SK-N-SH treated with all-trans-retinoic acid at 6 μM for 48 hours (cell line): Measurements from ENCODE around the gene KIAA1549.
"Not testable (repeated sequence)": the region's sequence is repeated elsewhere in the genome, so short reads cannot be mapped to it uniquely, and the experiment has no call there.

Source experiments
- ATAC-seq: fragments of 200-7000 bp; cut with Tn5 transposase; 3 replicates; pipeline ENCODE4 v1.9.1; 2020; ENCODE audit warnings: mild to moderate bottlenecking, moderate library complexity
- ARNTL ChIP-seq: fragments of 450-650 bp; formaldehyde crosslinking; IDR thresholded peaks from 2 replicates; pipeline ENCODE4 v1.5.0; 2020; ENCODE audit warnings: low read depth, mild to moderate bottlenecking, moderate library complexity, borderline replicate concordance
- BACH2 ChIP-seq: fragments of 250-450 bp; sonication (Bioruptor Pico); IDR thresholded peaks from 2 replicates; pipeline ENCODE4 v1.9.0; 2021; ENCODE audit warnings: mild to moderate bottlenecking, borderline replicate concordance
- CSDC2 ChIP-seq: fragments of 250-450 bp; sonication (Bioruptor Pico); IDR thresholded peaks from 2 replicates; pipeline ENCODE4 v1.5.0; 2020; ENCODE audit warnings: mild to moderate bottlenecking, moderate library complexity
- ESRRG ChIP-seq: fragments of 250-450 bp; sonication (Bioruptor Pico); IDR thresholded peaks from 2 replicates; pipeline ENCODE4 v1.6.1; 2021; ENCODE audit warnings: mild to moderate bottlenecking
- GLIS3 ChIP-seq: fragments of 250-450 bp; sonication (Bioruptor Pico); IDR thresholded peaks from 2 replicates; pipeline ENCODE4 v1.5.0; 2020; ENCODE audit warnings: mild to moderate bottlenecking, moderate library complexity
- ISL1 ChIP-seq: fragments of 250-450 bp; sonication (Bioruptor Pico); IDR thresholded peaks from 2 replicates; pipeline ENCODE4 v2.1.2; 2022; ENCODE audit warnings: mild to moderate bottlenecking, moderate library complexity
- OSR1 ChIP-seq: fragments of 250-450 bp; sonication (Bioruptor Pico); IDR thresholded peaks from 2 replicates; pipeline ENCODE4 v1.8.0; 2022; ENCODE audit warnings: moderate library complexity, mild to moderate bottlenecking, inconsistent platforms
- PATZ1 ChIP-seq: fragments of 250-450 bp; sonication (Bioruptor Pico); IDR thresholded peaks from 2 replicates; pipeline ENCODE4 v1.8.0; 2020; ENCODE audit warnings: mild to moderate bottlenecking, moderate library complexity, borderline replicate concordance
- RARB ChIP-seq: fragments of 250-450 bp; sonication (Bioruptor Pico); IDR thresholded peaks from 2 replicates; pipeline ENCODE4 v1.8.0; 2021; ENCODE audit warnings: mild to moderate bottlenecking, moderate library complexity
- SNAI2 ChIP-seq: fragments of 250-450 bp; sonication (Bioruptor Pico); IDR thresholded peaks from 2 replicates; pipeline ENCODE4 v1.5.0; 2020; ENCODE audit warnings: mild to moderate bottlenecking, moderate library complexity
- TCF4 ChIP-seq: fragments of 250-450 bp; sonication (Bioruptor Pico); IDR thresholded peaks from 2 replicates; pipeline ENCODE4 v1.8.0; 2021; ENCODE audit warnings: mild to moderate bottlenecking, moderate library complexity, borderline replicate concordance
- ZFP3 ChIP-seq: fragments of 250-450 bp; sonication (Bioruptor Pico); IDR thresholded peaks from 2 replicates; pipeline ENCODE4 v1.5.0; 2020; ENCODE audit warnings: mild to moderate bottlenecking, moderate library complexity
- ZNF565 ChIP-seq: fragments of 450-650 bp; formaldehyde crosslinking; conservative IDR thresholded peaks from 2 replicates; pipeline ENCODE4 v1.5.0; 2020; ENCODE audit warnings: low read depth, mild to moderate bottlenecking, moderate library complexity
- ZNF70 ChIP-seq: fragments of 450-650 bp; formaldehyde crosslinking; IDR thresholded peaks from 2 replicates; pipeline ENCODE4 v1.5.0; 2020; ENCODE audit warnings: mild to moderate bottlenecking, moderate library complexity
- ZNF8 ChIP-seq: fragments of 450-650 bp; formaldehyde crosslinking; IDR thresholded peaks from 2 replicates; pipeline ENCODE4 v1.5.0; 2020; ENCODE audit warnings: mild to moderate bottlenecking, moderate library complexity
- TF ChIP-seq, protein P1 (sequence below): fragments of 250-450 bp; sonication (Bioruptor Pico); IDR thresholded peaks from 2 replicates; pipeline ENCODE4 v1.5.1; 2020; ENCODE audit warnings: low read depth, mild to moderate bottlenecking, moderate library complexity
- TF ChIP-seq, protein P2 (sequence below): fragments of 250-450 bp; sonication (Bioruptor Pico); IDR thresholded peaks from 2 replicates; pipeline ENCODE4 v1.5.0; 2020; ENCODE audit warnings: mild to moderate bottlenecking, moderate library complexity

Gene KIAA1549

GRCh38 chr7:138979988-138980562 is 1.1 kb downstream of the KIAA1549 start:
- TF ChIP-seq, protein P1, sequence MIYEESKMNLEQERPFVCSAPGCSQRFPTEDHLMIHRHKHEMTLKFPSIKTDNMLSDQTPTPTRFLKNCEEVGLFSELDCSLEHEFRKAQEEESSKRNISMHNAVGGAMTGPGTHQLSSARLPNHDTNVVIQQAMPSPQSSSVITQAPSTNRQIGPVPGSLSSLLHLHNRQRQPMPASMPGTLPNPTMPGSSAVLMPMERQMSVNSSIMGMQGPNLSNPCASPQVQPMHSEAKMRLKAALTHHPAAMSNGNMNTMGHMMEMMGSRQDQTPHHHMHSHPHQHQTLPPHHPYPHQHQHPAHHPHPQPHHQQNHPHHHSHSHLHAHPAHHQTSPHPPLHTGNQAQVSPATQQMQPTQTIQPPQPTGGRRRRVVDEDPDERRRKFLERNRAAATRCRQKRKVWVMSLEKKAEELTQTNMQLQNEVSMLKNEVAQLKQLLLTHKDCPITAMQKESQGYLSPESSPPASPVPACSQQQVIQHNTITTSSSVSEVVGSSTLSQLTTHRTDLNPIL (CRISPR knock-in tag), result no peak
- TF ChIP-seq ESRRG (CRISPR knock-in tag), result 0 out of 2 replicates have a peak, but pooled peaks have one; percentile 17
- peak; percentile 45 for ATAC-seq

- no peak for TF ChIP-seq ESRRG (CRISPR knock-in tag)
- TF ChIP-seq ZNF70 (CRISPR knock-in tag), result no peak
- TF ChIP-seq GLIS3, result no peak
- TF ChIP-seq ISL1, result no peak
- TF ChIP-seq SNAI2, result no peak
- no peak for TF ChIP-seq BACH2 (CRISPR knock-in tag)
- no peak for TF ChIP-seq ZNF8 (CRISPR knock-in tag)
- TF ChIP-seq, protein P1 (CRISPR knock-in tag), result no peak
- no peak for TF ChIP-seq OSR1 (CRISPR knock-in tag)
- no peak for TF ChIP-seq TCF4 (CRISPR knock-in tag)
- no peak for TF ChIP-seq ZFP3
- TF ChIP-seq CSDC2 (CRISPR knock-in tag), result no peak
- TF ChIP-seq, all 23 proteins: peak for 0
- ATAC-seq, result peak; percentile 37
These were observed 1.8 kb downstream of the KIAA1549 start for GRCh38 chr7:138979226-138979979.

DNA sequence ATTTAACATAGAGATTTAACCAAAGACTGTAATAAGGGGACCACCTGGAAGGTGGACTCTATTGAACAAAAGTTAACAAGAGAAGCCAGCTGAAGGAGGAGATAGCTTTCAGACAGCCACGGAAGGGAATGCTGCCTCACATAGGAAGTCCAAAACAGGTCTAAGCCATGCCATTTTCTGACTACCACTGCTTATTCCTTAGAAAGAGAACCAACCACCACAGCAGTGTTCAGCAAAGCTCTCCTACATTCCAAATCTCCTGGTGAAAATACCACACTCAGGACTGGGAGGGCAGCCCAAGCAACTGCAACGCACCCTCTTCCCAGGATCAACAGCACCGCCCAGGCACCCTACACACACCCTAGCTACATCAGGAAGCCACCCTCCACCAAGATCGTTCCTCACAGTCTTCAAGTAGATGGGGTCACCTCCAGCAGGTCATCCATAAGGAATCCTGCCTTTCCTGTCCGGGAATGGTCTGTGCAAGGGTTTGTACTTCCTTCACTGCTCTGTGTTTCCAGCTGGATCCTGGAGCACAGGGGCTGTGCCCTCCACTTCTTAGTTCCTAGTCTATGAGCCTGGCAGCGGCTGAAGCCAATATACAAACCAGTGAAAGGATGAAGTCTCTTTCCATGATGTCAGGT is 2.5 kb downstream of the KIAA1549 start:
- TF ChIP-seq ZNF565 (CRISPR knock-in tag), result no peak
- TF ChIP-seq CSDC2 (CRISPR knock-in tag), result no peak
- no peak for TF ChIP-seq ARNTL
- TF ChIP-seq ZNF8 (CRISPR knock-in tag), result no peak
- no peak for TF ChIP-seq RARB (CRISPR knock-in tag)
- TF ChIP-seq, protein P2, sequence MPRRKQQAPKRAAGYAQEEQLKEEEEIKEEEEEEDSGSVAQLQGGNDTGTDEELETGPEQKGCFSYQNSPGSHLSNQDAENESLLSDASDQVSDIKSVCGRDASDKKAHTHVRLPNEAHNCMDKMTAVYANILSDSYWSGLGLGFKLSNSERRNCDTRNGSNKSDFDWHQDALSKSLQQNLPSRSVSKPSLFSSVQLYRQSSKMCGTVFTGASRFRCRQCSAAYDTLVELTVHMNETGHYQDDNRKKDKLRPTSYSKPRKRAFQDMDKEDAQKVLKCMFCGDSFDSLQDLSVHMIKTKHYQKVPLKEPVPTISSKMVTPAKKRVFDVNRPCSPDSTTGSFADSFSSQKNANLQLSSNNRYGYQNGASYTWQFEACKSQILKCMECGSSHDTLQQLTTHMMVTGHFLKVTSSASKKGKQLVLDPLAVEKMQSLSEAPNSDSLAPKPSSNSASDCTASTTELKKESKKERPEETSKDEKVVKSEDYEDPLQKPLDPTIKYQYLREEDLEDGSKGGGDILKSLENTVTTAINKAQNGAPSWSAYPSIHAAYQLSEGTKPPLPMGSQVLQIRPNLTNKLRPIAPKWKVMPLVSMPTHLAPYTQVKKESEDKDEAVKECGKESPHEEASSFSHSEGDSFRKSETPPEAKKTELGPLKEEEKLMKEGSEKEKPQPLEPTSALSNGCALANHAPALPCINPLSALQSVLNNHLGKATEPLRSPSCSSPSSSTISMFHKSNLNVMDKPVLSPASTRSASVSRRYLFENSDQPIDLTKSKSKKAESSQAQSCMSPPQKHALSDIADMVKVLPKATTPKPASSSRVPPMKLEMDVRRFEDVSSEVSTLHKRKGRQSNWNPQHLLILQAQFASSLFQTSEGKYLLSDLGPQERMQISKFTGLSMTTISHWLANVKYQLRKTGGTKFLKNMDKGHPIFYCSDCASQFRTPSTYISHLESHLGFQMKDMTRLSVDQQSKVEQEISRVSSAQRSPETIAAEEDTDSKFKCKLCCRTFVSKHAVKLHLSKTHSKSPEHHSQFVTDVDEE (CRISPR knock-in tag), result no peak
- TF ChIP-seq PATZ1, result no peak
- no peak for TF ChIP-seq ISL1
- no peak for TF ChIP-seq ZFP3
- TF ChIP-seq, all 23 proteins: peak for 0
- ATAC-seq, result no peak

DNA sequence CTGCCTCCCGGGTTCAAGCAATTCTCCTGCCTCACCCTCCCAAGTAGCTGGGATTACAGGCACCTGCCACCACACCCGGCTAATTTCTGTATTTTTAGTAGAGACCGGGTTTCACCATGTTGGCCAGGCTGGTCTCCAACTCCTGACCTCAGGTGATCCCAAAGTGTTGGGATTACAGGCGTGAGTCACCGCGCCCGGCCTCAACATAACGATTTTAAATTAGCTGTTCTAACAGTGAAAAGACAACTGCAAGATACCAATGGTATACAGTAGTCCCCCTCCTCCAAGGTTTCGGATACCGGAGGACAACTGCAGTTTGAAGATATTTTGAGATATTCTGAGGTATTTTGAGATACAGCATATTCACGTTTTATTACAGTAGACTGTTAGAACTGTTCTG is 5.0 kb downstream of the KIAA1549 start:
- ATAC-seq, result not testable (repeated sequence)
